ENCODE results near the gene DEFB121. TPM values are rescaled to one million over a fixed set of nuclear protein-coding genes. Genes with fewer than 3 reads are reported as not detected.

The DEFB121 gene
- total RNA-seq, 1 donor from 2014 or later: not detected

DNA sequence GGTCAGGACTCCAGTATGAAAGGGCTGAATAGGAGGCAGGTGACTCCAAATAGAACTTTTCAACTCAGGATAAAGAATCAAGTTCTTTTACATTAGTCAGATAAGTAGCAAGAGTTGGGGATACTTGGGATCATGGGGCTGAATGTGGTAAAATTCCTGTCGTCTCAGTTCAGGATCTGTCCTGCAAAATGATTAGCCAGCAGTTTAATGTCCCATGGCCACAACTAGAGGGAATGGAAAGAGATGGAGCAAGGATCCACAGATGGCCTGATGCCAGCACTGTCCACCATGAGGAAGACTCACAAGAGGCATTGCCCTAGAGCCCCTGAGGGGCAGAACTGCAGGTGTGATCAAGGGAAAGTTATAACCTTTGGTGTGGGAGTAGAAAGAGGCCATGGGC lies 2.1 kb downstream of the DEFB121 start:
- no peaks in the 10 kb centered on the region for H3K4me1 Mint-ChIP-seq (ENCODE audit: low read depth, unreplicated experiment)
- peaks cover 4% of the 10 kb centered on the region for H3K27me3 Mint-ChIP-seq (ENCODE audit: unreplicated experiment)
- H3K4me3 Mint-ChIP-seq (ENCODE audit: unreplicated experiment): no peak overlapping the region
- peaks cover 4% of the 10 kb centered on the region for H3K36me3 Mint-ChIP-seq (ENCODE audit: unreplicated experiment)
- TF ChIP-seq, protein P1, sequence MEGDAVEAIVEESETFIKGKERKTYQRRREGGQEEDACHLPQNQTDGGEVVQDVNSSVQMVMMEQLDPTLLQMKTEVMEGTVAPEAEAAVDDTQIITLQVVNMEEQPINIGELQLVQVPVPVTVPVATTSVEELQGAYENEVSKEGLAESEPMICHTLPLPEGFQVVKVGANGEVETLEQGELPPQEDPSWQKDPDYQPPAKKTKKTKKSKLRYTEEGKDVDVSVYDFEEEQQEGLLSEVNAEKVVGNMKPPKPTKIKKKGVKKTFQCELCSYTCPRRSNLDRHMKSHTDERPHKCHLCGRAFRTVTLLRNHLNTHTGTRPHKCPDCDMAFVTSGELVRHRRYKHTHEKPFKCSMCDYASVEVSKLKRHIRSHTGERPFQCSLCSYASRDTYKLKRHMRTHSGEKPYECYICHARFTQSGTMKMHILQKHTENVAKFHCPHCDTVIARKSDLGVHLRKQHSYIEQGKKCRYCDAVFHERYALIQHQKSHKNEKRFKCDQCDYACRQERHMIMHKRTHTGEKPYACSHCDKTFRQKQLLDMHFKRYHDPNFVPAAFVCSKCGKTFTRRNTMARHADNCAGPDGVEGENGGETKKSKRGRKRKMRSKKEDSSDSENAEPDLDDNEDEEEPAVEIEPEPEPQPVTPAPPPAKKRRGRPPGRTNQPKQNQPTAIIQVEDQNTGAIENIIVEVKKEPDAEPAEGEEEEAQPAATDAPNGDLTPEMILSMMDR (IDR thresholded peaks at IDR 0.05; ENCODE audit: partially characterized antibody, unreplicated experiment): no peak
- H3K27ac Mint-ChIP-seq (ENCODE audit: unreplicated experiment): no peak overlapping the region
- H3K9me3 Mint-ChIP-seq (ENCODE audit: unreplicated experiment): peaks cover 5% of the 10 kb centered on the region
- DNase-seq: no peak

DNA sequence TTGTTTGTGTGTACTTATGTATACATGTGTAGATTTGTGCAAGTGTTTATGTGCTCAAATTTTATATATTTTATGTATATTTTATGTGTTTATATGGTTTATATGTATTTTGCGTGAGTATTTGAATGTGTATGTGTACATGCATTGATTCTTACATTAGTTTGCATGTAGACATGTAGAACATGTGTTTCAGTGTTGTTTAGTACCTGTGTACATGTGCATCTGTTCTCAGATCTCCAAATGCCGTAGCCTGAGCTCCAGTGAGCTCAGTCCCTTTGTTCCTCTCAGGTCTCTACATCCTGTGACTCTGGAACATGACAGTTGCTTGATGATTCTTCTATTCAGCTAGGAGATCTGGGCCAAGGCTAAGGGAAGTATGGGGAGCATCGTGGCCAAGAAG lies 11.1 kb downstream of the DEFB121 start:
- Mint-ChIP-seq H3K4me3 (ENCODE audit: unreplicated experiment) (no peak overlapping the region), H3K9me3 (ENCODE audit: unreplicated experiment) (peaks cover 14% of the 10 kb centered on the region), H3K4me1 (ENCODE audit: low read depth, unreplicated experiment) (no peaks in the 10 kb centered on the region), H3K36me3 (ENCODE audit: unreplicated experiment) (peaks cover 4% of the 10 kb centered on the region), H3K27me3 (ENCODE audit: unreplicated experiment) (peaks cover 10% of the 10 kb centered on the region), H3K27ac (ENCODE audit: unreplicated experiment) (no peak overlapping the region)
- TF ChIP-seq, protein P1 (IDR thresholded peaks at IDR 0.05; ENCODE audit: partially characterized antibody, unreplicated experiment): no peak
- no peak for DNase-seq

DNA sequence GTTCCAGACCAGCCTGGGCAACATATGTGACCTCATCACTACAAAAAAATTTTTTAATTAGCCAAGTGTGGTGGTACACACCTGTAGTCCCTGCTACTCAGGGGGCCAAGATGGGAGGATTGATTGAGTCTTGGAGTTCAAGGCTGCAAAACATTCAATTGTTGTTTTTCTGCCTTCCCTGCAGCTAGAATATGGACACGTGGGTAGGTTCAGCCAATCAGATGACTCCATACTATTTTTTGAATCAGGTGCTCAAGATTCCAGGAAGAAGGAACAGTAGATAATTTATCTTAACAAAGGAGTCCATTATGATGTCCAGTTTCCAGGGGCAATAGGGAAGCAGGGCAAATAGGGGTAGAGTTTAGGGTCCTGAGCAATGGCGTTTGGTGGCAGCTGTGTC lies 13.2 kb downstream of the DEFB121 start:
- Mint-ChIP-seq H3K4me3 (ENCODE audit: unreplicated experiment) (no peak overlapping the region), H3K4me1 (ENCODE audit: low read depth, unreplicated experiment) (no peaks in the 10 kb centered on the region), H3K9me3 (ENCODE audit: unreplicated experiment) (peaks cover 12% of the 10 kb centered on the region), H3K36me3 (ENCODE audit: unreplicated experiment) (no peaks in the 10 kb centered on the region), H3K27me3 (ENCODE audit: unreplicated experiment) (peaks cover 8% of the 10 kb centered on the region), H3K27ac (ENCODE audit: unreplicated experiment) (no peak overlapping the region)
- TF ChIP-seq, protein P1 (IDR thresholded peaks at IDR 0.05; ENCODE audit: partially characterized antibody, unreplicated experiment): no peak
- no peak for DNase-seq

DNA sequence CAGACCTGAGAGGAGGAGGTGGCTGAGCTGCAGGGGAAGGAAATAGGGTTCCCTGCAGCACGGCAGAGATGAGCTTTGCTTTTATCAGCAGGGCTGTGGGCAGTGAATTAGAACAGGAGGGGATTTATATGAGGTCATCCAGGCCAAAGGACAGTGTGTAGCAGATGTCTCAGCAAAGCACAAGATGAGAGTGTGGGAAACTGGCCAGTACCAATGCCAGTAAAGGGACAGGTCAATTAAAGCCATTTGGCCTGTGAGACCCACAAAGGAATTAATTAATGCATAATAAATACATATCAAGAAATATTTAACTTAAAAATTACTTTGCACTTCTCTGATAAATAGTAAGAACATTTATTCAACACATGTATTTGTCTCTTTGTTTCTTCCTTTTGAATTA lies 15.5 kb downstream of the DEFB121 start, which contains the start of gene DEFB119:
Gene DEFB119, minus strand, starts transcription at position 101 of the 400 bp plus-strand sequence. CDS start 107 bp downstream, outside the sequence.
- Mint-ChIP-seq H3K27ac (ENCODE audit: unreplicated experiment) (no peak within 1 kb of the TSS), H3K36me3 (ENCODE audit: unreplicated experiment) (no peaks in the 10 kb centered on the region), H3K4me1 (ENCODE audit: low read depth, unreplicated experiment) (no peaks in the 10 kb centered on the region), H3K4me3 (ENCODE audit: unreplicated experiment) (no peak within 1 kb of the TSS), H3K9me3 (ENCODE audit: unreplicated experiment) (peaks cover 14% of the 10 kb centered on the region), H3K27me3 (ENCODE audit: unreplicated experiment) (peaks cover 6% of the 10 kb centered on the region)
- DNase-seq: no peak
- TF ChIP-seq, protein P1 (IDR thresholded peaks at IDR 0.05; ENCODE audit: partially characterized antibody, unreplicated experiment): no peak

DNA sequence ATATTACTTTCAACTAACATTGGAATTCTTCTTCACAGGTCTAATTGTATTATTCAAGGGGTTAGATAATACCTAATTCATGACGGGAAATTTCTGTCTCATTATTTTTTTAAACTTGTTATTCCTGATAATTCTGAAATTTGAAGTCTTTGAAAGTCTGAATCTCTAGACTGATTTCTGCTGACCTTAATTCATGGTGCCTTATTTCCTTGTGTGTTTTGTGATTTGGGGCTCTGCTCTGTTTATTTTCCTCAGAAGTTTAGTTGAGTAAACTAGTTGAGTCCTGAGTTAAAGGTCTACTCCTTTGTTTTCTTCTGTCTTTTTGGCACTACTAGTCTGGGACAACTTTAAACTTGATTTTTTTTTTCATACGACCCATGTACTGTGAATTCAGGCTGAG lies 31.7 kb downstream of the DEFB121 start:
- no peak for DNase-seq
- H3K9me3 Mint-ChIP-seq (ENCODE audit: unreplicated experiment): peaks cover 11% of the 10 kb centered on the region
- H3K4me3 Mint-ChIP-seq (ENCODE audit: unreplicated experiment): no peak overlapping the region
- H3K36me3 Mint-ChIP-seq (ENCODE audit: unreplicated experiment): peaks cover 10% of the 10 kb centered on the region
- TF ChIP-seq, protein P1 (IDR thresholded peaks at IDR 0.05; ENCODE audit: partially characterized antibody, unreplicated experiment): no peak
- no peak overlapping the region for H3K27ac Mint-ChIP-seq (ENCODE audit: unreplicated experiment)
- no peaks in the 10 kb centered on the region for H3K27me3 Mint-ChIP-seq (ENCODE audit: unreplicated experiment)
- no peaks in the 10 kb centered on the region for H3K4me1 Mint-ChIP-seq (ENCODE audit: low read depth, unreplicated experiment)

Data from glutamatergic neuron (in vitro differentiated cells).